Right lobe of liver (tissue), 6 donors: ENCODE measurements around the gene BMP8A. TPM values are rescaled to one million over a fixed set of nuclear protein-coding genes. Genes with fewer than 3 reads are reported as not detected.

Experiments
- ATAC-seq, 4 donors: fragments of 200-7000 bp; cut with Tn5 transposase; one replicate each; pipeline ENCODE4 v1.9.1; 2020; ENCODE audit warnings: mild to moderate bottlenecking in 4 of 4, moderate library complexity in 4 of 4
- DNase-seq, 3 donors: peaks; one replicate each; pipeline ENCODE4 v3.0.0-alpha.2; 2020
- H3K27ac ChIP-seq, 3 donors: fragments of 200-600 bp; one replicate each; pipeline ENCODE4 v1.8.0; 2022
- H3K27me3 ChIP-seq, 2 donors: fragments of 200-600 bp; one replicate each; pipeline ENCODE4 v1.8.0; 2022
- H3K36me3 ChIP-seq, 4 donors: fragments of 200-600 bp; sonication (generic) in 1 of 4; one replicate each; pipeline versions ENCODE4 v1.5.1 to v1.8.0; 2017 to 2022; ENCODE audit warnings: control low read depth in 1 of 4
- H3K4me1 ChIP-seq, 4 donors: fragments of 200-600 bp; sonication (generic) in 1 of 4; one replicate each; pipeline versions ENCODE4 v1.5.1 to v1.8.0; 2017 to 2022; ENCODE audit warnings: control low read depth in 1 of 4
- H3K4me3 ChIP-seq, 3 donors: fragments of 200-600 bp; one replicate each; pipeline ENCODE4 v1.8.0; 2022
- H3K9me3 ChIP-seq, 4 donors: fragments of 200-600 bp; sonication (generic) in 1 of 4; one replicate each; pipeline versions ENCODE4 v1.5.1 to v1.8.0; 2017 to 2022; ENCODE audit warnings: control low read depth in 1 of 4
- CTCF ChIP-seq, 4 donors: fragments of 200-600 bp in 3 of 4; fragments of 450-650 bp in 1 of 4; IDR thresholded peaks; one replicate each; pipeline versions ENCODE4 v1.5.1 to v1.8.0; 2016 to 2022; ENCODE audit warnings: antibody characterized with exemption in 4 of 4, mild to moderate bottlenecking in 2 of 4
- POLR2A ChIP-seq: fragments of 450-650 bp; IDR thresholded peaks from one replicate; pipeline ENCODE4 v1.6.1; 2017; ENCODE audit warnings: antibody characterized with exemption, mild to moderate bottlenecking
- WGBS: methylation state at CpG from one replicate; pipeline ENCODE4 v1.1.6; 2018; ENCODE audit warnings: low coverage, low lambda C conversion rate; ENCODE audit not compliant: insufficient coverage; ENCODE audit errors: missing lambda C conversion rate; 5-methylcytosine and 5-hydroxymethylcytosine counted together
- intact Hi-C, 2 donors: fragments of 100-400 bp; cut with DNase I; formaldehyde crosslinking; loops; one replicate each; pipeline versions ENCODE4 v1.11.2 to v1.14.1; 2022
- total RNA-seq, 6 experiments: library from RNA; depleted of rRNA in 2 of 6; stranded (reverse); fragments of >200 nt in 2 of 6; fragmentation: NEBNext Ultra II Directional in 3 of 6; extraction: Animal tissue kit (Norgen Biotek cat#: 25700) in 3 of 6; gene quantifications; one replicate each; pipeline versions ENCODE4 v1.1.0 to v1.2.4, GENCODE V29; 2016 to 2023
- donor health status: DM: no; HTN: yes; CAD: no.
- donor health status: DM: no; HTN: no; CAD: no.
- donor health status: DM: no; HTN: no; CAD: no.
- donor health status: DM: no; HTN: yes; CAD: no.
- donor health status: DM: no; HTN: yes; CAD: no.

BMP8A gene
- total RNA-seq, 6 experiments from 2014 or later = 0.18 to 0.80 TPM; not detected in 4

GRCh38 chr1:39564340-39564739, 72.9 kb downstream of the BMP8A start:
- Histone ChIP-seq H3K9me3 (no peaks in the 10 kb centered on the region), H3K27me3 (no peaks in the 10 kb centered on the region), H3K27ac (no peak overlapping the region), H3K4me3 (no peak overlapping the region), H3K36me3 (peaks cover 29 to 91% (median 63%) of the 10 kb centered on the region in 4 donors), H3K4me1 (peaks cover 0 to 27% (median 9%) of the 10 kb centered on the region in 4 donors)
- no peak for TF ChIP-seq POLR2A
- no peak for TF ChIP-seq CTCF (IDR thresholded peaks at IDR 0.05)
- intact Hi-C loops = no loop called here
- no peak for DNase-seq
- WGBS = 92% methylated on average over 7 of the region's 7 CpGs
- no peak for ATAC-seq

- Histone ChIP-seq H3K9me3 (no peaks in the 10 kb centered on the region), H3K27ac (no peak overlapping the region), H3K36me3 (peaks cover 29 to 95% (median 67%) of the 10 kb centered on the region in 4 donors), H3K27me3 (no peaks in the 10 kb centered on the region), H3K4me3 (no peak overlapping the region), H3K4me1 (peaks cover 0 to 27% (median 9%) of the 10 kb centered on the region in 4 donors)
- intact Hi-C loops = no loop called here
- WGBS = 78% methylated on average over 1 of the region's 6 CpGs
- TF ChIP-seq CTCF (IDR thresholded peaks at IDR 0.05) (no peak), POLR2A (no peak)
- DNase-seq (no peak), ATAC-seq (no peak)
These were observed 73.5 kb downstream of the BMP8A start for GRCh38 chr1:39564941-39565340.

GRCh38 chr1:39566441-39567137, 75.2 kb downstream of the BMP8A start:
- Histone ChIP-seq H3K27me3 (no peaks in the 10 kb centered on the region), H3K36me3 (peaks cover 27 to 95% (median 73%) of the 10 kb centered on the region in 4 donors), H3K4me3 (no peak overlapping the region), H3K4me1 (peaks cover 0 to 27% (median 9%) of the 10 kb centered on the region in 4 donors), H3K27ac (no peak overlapping the region), H3K9me3 (no peaks in the 10 kb centered on the region)
- TF ChIP-seq CTCF (IDR thresholded peaks at IDR 0.05) (no peak), POLR2A (no peak)
- WGBS = 38% methylated on average over 4 of the region's 5 CpGs
- DNase-seq (peak; percentile 73 to 86 (median 76)), ATAC-seq (peak; percentile 83 to 90 (median 88))
- intact Hi-C loops = no loop called here

- Histone ChIP-seq H3K4me1 (peaks cover 0 to 27% (median 9%) of the 10 kb centered on the region in 4 donors), H3K4me3 (no peak overlapping the region), H3K9me3 (no peaks in the 10 kb centered on the region), H3K27ac (no peak overlapping the region), H3K36me3 (peaks cover 19 to 95% (median 71%) of the 10 kb centered on the region in 4 donors), H3K27me3 (no peaks in the 10 kb centered on the region)
- peak in 1 of 4 donors; percentile 15 for ATAC-seq
- no peak for TF ChIP-seq POLR2A
- no peak for TF ChIP-seq CTCF (IDR thresholded peaks at IDR 0.05)
- no peak for DNase-seq
- WGBS = 26% methylated on average over 3 of the region's 3 CpGs
- intact Hi-C loops = no loop called here
These were observed 75.9 kb downstream of the BMP8A start for GRCh38 chr1:39567302-39567701.
